ENCODE results near the gene ORMDL2.
A peak's percentile ranks its signal among the peaks of the same experiment; 100 is the strongest.
"Not testable (repeated sequence)": the region's sequence is repeated elsewhere in the genome, so short reads cannot be mapped to it uniquely, and the experiment has no call there.

ORMDL2 gene

GRCh38 chr12:55829967-55830600, 12.2 kb downstream of the ORMDL2 start:
- no peak for DNase-seq (ENCODE audit: low read depth)

- DNase-seq (ENCODE audit: low read depth): peak; percentile 27
Measured at GRCh38 chr12:55830601-55831446, 13.0 kb downstream of the ORMDL2 start.

- no peak for DNase-seq (ENCODE audit: low read depth)
Measured at GRCh38 chr12:55831447-55831815, 13.6 kb downstream of the ORMDL2 start.

GRCh38 chr12:55833056-55833455, 15.2 kb downstream of the ORMDL2 start:
- DNase-seq (ENCODE audit: low read depth): no peak

GRCh38 chr12:55834400-55834799, 16.6 kb downstream of the ORMDL2 start:
- DNase-seq (ENCODE audit: low read depth): not testable (repeated sequence)

GRCh38 chr12:55838361-55838760, 20.5 kb downstream of the ORMDL2 start:
- DNase-seq (ENCODE audit: low read depth): no peak

- DNase-seq (ENCODE audit: low read depth): no peak
Measured at GRCh38 chr12:55839345-55840140, 21.7 kb downstream of the ORMDL2 start.

GRCh38 chr12:55840581-55841351, 22.9 kb downstream of the ORMDL2 start:
- DNase-seq (ENCODE audit: low read depth): no peak

- DNase-seq (ENCODE audit: low read depth): no peak
Measured at GRCh38 chr12:55842681-55843429, 25.0 kb downstream of the ORMDL2 start, which contains the start of gene MMP19. TSS of gene MMP19 (minus strand) at chr12:55842936. CDS start at chr12:55842830, 106 bp downstream.

- no peak for DNase-seq (ENCODE audit: low read depth)
Measured at GRCh38 chr12:55843431-55843830, 25.6 kb downstream of the ORMDL2 start.

GRCh38 chr12:55844961-55845360, 27.1 kb downstream of the ORMDL2 start:
- DNase-seq (ENCODE audit: low read depth): no peak

- no peak for DNase-seq (ENCODE audit: low read depth)
Measured at GRCh38 chr12:55845361-55845760, 27.5 kb downstream of the ORMDL2 start.

- no peak for DNase-seq (ENCODE audit: low read depth)
Measured at GRCh38 chr12:55845785-55846496, 28.1 kb downstream of the ORMDL2 start.

- no peak for DNase-seq (ENCODE audit: low read depth)
Measured at GRCh38 chr12:55847033-55847432, 29.2 kb downstream of the ORMDL2 start.

GRCh38 chr12:55847603-55848291, 29.9 kb downstream of the ORMDL2 start:
- DNase-seq (ENCODE audit: low read depth): no peak

- DNase-seq (ENCODE audit: low read depth): no peak
Measured at GRCh38 chr12:55849616-55850343, 31.9 kb downstream of the ORMDL2 start.

- DNase-seq (ENCODE audit: low read depth): no peak
Measured at GRCh38 chr12:55850401-55850800, 32.6 kb downstream of the ORMDL2 start.

GRCh38 chr12:55850893-55851292, 33.1 kb downstream of the ORMDL2 start:
- no peak for DNase-seq (ENCODE audit: low read depth)

GRCh38 chr12:55852740-55853139, 34.9 kb downstream of the ORMDL2 start:
- DNase-seq (ENCODE audit: low read depth): no peak
